ENCODE measurements around the gene CES2.
"Not testable (repeated sequence)": the region's sequence is repeated elsewhere in the genome, so short reads cannot be mapped to it uniquely, and the experiment has no call there.

CES2 gene

DNA sequence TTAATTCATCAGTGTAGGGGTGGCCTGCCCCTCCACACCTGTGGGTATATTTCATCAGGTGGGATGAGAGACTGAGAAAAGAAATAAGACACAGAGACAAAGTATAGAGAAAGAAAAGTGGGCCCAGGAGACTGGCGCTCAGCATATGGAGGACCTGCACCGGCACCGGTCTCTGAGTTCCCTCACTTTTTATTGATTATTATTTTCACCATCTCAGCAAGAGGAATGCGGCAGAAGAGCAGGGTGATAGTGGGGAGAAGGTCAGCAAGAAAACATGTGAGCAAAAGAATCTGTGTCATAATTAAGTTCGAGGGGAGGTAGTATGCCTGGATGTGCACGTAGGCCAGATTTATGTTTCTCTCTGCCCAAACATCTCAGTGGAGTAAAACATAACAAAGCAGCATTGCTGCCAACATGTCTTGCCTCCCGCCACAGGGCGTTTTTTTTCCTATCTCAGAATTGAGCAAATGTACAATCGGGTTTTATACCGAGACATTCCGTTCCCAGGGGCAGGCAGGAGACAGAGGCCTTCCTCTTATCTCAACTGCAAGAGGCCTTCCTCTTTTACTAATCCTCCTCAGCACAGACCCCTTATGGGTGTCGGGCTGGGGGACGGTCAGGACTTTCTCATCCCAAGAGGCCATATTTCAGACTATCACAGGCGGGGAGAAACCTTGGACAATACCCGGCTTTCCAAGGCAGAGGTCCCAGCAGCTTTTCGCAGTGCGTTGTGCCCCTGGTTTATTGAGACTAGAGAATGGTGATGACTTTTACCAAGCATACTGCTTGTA lies 20.2 kb downstream of the CES2 start:
- not testable (repeated sequence) for DNase-seq

GRCh38 chr16:66956154-66956457 lies 20.8 kb downstream of the CES2 start:
- not testable (repeated sequence) for DNase-seq

DNA sequence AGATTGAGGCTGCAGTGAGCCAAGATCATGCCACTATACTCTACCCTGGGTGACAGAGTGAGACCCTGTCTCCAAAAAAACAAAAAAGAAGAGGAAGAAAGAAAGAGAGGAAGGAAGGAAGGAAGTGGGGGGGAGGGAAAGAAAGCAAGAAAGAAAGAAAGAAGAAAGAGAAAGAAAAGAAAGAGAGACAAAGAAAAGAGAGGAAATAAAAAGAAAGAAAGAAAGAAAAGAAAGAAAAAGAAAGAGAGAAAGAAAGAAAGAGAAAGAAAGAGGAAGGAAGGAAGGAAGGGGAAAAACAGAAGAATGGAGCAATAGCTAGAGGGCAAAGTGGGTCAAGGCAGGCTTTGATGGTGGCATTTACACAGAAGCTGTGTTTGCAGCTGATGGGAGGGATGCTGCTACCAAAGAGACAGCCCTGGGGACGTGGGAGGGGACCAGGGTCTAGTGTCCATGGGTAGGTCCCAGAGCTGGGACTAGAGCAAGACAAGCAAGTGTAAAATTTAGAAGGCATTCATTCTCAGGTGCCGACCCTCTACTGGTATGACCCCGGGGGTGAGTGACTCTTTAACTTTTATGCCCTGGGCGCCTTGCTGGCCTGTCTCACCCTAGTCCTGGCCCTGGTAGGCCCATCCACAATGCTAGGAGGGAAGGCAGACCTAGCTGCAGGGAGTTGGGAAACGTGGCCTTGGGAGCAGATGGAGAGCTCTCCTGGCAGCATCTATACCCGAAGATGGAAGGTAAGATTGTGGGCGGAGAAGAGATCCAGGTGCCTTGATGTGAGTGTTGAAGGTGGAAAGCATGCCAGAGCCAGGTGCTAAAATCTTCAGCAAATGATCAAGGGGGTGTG lies 23.8 kb downstream of the CES2 start:
- DNase-seq = no peak

- DNase-seq = no peak
These were observed 24.4 kb downstream of the CES2 start for GRCh38 chr16:66959704-66960161.

DNA sequence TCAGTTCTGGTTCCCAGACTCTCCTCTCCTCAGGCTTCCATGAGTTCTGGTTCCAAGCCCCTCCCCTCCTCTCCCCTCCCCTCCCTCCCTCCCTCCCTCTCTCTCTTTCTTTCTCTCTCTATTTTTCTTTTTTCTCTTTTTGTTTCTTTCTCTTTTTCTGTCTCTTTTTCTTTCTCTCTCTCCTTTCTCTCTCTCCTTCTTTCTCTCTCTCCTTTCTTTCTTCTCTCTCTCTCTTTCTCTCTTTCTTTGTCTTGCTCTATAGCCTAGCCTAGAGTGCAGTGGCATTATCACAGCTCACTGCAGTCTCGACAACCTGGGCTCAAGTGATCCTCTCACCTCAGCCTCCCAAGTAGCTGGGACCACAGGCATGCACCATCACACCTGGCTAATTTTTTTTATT lies 25.0 kb downstream of the CES2 start:
- DNase-seq = no peak

DNA sequence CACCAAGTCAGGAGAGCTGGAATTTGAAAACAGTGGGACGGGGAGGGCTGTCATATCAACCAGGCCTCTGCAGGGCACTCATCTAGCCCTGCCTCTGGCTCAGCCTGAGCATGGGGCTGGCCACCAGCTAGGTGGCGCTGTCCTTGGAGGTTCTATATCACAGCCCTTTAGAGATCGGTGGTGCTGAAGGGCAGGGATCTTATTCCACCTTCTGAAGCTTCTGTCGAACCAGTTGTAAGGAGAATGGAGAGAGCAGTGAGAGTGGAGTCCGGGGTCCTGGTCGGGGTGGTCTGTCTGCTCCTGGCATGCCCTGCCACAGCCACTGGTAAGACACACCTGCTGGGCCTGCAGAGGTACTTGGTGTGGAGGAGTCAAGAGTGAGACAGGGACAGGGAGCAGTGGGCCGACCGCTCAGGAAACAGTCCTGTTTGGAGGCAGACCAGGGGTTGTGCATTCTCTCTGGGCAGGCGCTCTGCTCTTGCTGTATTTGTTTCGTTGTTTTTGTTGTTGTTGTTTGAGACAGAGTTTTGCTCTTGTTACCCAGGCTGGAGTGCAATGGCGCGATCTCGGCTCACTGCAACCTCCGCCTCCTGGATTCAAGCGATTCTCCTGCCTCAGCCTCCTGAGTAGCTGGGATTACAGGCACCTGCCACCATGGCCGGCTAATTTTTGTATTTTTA lies 25.9 kb downstream of the CES2 start, which contains the start of gene CES3:
Gene CES3 (plus strand): TSS at position 202 of the 680 bp plus-strand sequence. CDS start 42 bp downstream, at position 244.
- peak; percentile 58 for DNase-seq

DNA sequence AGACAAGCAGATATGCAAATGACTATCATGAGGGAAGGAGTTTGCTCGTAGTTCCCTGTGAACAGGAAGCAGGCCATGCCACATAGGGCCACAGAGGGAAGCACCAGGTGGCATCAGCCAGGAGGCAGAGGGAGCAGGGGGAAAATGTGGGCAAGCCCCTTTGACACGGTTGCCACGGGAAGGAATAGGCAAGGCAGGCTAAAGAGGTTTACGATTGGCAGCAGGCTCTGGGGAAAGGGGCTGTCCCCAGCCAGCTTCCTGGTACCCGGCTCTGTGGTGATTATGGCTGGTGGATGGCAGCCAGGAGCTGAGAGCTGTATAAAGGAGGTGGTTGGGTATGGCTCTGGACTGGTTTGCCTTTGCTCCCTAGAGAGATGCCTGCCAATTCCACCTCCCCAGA lies 26.6 kb downstream of the CES2 start:
- DNase-seq = no peak

- no peak for DNase-seq
These were observed 28.7 kb downstream of the CES2 start for GRCh38 chr16:66964049-66964448.

DNA sequence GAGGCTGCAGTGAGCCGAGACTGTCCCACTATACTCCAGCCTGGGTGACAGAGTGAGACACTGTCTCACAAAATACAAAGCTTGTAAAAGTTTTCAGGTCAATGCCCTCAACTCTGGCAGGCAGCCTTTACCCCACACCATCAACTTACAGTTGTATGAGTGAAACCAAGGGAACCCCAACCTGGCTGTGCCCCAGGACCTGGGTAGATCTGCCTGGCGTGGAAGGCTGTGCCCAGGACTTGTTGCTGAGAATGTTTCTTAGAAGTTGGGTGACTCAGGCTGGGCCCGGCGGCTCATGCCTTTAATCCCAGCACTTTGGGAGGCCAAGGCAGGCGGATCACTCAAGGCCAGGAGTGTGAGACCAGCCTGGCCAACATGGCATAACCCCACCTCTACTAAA lies 33.5 kb downstream of the CES2 start:
- no peak for DNase-seq

DNA sequence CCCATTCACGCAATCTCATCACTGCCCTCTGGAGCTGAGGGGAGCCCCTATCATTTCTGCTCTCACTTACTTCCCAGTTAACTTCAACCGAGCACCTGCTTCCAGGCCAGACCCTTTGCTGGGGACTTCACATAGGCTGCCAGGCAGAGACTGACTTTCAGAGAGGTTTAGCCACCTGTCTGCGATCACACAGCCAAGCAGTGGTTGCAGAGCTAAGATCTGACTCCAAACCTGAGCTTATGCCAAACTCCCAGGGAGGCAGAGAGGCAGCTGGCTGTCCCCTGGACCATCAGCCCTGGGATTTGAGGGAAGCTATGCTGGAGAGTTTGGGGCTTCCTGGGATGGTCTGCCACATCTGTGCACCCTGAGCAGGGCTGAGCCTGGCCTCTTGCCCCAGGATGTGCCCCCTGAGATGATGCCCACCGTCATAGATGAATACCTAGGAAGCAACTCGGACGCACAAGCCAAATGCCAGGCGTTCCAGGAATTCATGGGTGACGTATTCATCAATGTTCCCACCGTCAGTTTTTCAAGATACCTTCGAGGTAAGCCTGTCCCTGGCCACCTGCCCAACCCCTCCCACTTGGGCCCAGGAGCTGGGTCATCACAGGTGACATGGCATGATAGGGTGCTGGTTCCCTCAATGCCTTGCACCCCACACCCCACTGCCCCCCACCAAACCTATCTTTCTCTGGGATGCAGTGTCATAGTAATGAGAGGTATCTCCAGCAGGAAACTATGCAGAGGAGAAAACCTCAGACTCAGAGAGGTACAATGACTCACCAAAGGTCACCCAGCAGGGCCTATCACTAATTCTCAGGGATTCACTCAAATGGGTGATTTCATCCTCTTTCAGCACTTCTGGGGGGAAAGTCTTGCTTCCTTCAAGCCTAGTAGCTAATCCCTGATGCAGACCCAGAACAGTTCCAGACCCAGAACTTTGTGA lies 35.7 kb downstream of the CES2 start:
- no peak for DNase-seq

DNA sequence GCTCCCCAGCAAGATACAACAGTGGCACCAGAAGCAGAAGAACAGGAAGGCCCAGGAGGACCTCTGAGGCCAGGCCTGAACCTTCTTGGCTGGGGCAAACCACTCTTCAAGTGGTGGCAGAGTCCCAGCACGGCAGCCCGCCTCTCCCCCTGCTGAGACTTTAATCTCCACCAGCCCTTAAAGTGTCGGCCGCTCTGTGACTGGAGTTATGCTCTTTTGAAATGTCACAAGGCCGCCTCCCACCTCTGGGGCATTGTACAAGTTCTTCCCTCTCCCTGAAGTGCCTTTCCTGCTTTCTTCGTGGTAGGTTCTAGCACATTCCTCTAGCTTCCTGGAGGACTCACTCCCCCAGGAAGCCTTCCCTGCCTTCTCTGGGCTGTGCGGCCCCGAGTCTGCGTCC lies 37.7 kb downstream of the CES2 start:
- no peak for DNase-seq

GRCh38 chr16:66973716-66974115 lies 38.4 kb downstream of the CES2 start:
- no peak for DNase-seq

- not testable (repeated sequence) for DNase-seq
These were observed 39.0 kb downstream of the CES2 start for GRCh38 chr16:66974156-66974931.

- DNase-seq = not testable (repeated sequence)
These were observed 39.6 kb downstream of the CES2 start for GRCh38 chr16:66974932-66975246.

DNA sequence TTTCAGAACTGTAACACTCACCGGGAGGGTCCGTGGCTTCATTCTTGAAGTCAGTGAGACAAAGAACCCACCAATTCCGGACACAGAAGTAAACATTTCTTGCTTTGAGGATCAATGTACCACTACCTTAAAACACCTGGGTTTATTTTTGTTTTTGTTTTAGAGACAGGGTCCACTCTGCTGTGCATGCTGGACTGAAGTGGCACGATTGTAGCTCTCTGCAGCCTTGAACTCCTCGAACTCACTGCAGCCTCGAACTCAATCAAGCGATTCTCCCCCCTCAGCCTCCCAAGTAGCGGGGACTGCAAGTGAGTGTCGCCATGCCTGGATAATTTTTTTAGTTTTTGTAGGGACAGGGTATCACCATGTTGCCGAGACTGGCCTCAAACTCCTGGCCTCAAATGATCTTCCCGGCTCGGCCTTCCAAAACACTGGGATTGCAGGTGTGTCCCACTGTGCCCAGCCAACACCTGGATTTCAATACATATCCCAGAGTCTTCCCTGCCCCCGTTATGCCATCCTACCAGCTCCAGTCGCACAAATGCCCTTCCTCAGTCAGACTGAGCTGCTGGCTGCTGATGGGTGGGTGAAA lies 40.1 kb downstream of the CES2 start:
- no peak for DNase-seq

- DNase-seq = no peak
These were observed 41.4 kb downstream of the CES2 start for GRCh38 chr16:66976746-66977145.

GRCh38 chr16:66977341-66978113 lies 42.2 kb downstream of the CES2 start:
- DNase-seq = peak; percentile 47

DNA sequence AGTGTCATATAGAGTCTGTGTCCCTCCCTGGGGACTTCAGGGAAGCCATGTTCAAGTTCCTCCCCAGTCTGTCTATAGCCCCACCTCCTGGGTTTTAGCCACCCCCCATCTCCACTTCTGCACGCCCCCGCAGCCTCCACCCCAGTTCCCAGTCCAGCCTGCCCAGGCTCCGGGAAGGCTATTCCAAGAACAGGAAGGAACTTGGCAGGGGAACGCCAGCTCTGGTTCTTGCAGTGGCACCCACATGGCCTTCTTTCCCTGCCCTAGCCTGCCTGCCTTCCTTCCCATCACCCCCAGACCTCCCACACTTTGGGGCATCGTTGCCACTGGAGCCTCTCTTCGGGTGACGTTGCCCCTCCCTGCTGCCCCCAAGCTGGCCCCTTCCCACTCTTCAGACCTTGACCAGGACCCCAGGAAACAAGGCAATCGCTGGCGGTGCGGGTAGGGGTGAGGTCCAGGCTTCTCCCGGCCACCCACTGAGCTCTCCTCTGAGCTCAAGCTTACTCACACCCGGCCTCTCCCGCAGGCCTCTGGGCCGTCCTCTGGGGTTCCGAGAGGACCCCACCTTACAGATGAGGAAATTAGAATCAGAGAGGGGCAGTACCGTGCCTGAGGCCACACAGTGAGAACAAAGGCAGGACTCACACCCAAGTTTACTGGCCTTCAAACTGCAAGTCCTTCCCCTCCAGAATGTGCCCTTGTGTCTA lies 43.8 kb downstream of the CES2 start:
- DNase-seq = no peak

DNA sequence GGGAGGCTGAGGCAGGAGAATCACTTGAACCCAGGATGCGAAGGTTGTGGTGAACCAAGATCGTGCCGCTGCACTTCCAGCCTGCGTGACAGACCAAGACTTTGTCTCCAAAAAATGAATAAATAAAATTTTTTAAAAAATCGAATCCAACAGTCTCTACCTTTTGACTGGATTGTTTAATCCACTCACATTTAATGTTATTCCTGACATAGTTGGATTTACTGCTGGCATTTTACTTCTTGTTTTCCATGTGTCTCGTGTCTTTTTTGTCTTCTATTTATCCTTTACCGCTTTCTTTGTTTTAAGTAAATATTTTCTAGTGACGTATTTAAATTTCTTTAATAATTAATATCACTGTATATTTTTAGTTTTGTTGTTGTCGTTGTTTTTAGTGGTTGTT lies 47.7 kb downstream of the CES2 start:
- DNase-seq = no peak

- DNase-seq = no peak
These were observed 49.6 kb downstream of the CES2 start for GRCh38 chr16:66984892-66985311.
